ENCODE results near the gene SP140. TPM values are rescaled to one million over a fixed set of nuclear protein-coding genes. Genes with fewer than 3 reads are reported as not detected.

Gene SP140
- total RNA-seq (100 to 1,000 TPM in 1 of 5 experiments, 10 to 100 TPM in 4; 34.5 to 120 (median 45.2) TPM), polyA plus RNA-seq (10 to 100 TPM; 11.3 to 13.0 TPM), total RNA-seq (59.5 reads per million, percentile 75 among the genes with 10 or more reads in this experiment)

DNA sequence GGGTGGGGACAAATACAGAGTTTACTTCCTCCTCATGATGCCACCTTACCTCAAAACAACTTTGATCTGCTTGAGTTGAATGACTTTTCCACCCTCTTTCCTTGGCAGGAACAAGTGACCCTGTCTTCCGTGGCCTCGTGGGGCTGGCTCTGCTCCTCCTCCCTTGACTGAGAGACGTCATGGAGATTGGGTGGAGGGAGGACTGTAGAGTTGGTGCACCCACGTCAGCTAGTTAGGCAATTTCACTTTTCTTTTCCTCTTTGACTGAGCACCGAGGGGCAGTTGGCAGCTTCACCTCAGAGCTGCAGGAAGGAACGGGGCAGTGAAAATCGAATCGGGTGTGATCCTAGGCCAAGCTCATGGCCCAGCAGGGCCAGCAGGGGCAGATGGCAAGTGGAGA is at the start of gene SP140:
Gene SP140, plus strand, starts transcription at position 251 of the 400 bp plus-strand sequence. Its CDS starts 109 bp downstream, at position 360.
- H3K4me1 ChIP-seq (ENCODE audit: control insufficient read depth in 2 of 2, insufficient read depth in 2 of 2, low read length in 2 of 2) = peaks cover 21 to 39% of the 10 kb centered on the region in 2 donors
- peak within 1 kb of the TSS; percentile 82 to 94 (median 87) for H3K4me3 Mint-ChIP-seq
- peaks cover 28 to 79% (median 65%) of the 10 kb centered on the region in 7 donors for H3K4me1 Mint-ChIP-seq
- H3K27me3 Mint-ChIP-seq = no peaks in the 10 kb centered on the region
- CTCF ChIA-PET = no interaction called here
- intact Hi-C loops (cut with micrococcal nuclease) = loop anchor here (1.0 to 10.0 kb wide), 9 partner anchors 9 to 829 kb away; partner anchors contain the start of genes CAB39 (in 1 of the 2), PSMD1 (in 1 of the 2) and SP100 (in 1 of the 2)
- POLR2A ChIA-PET = interaction anchor here (0.9 to 2.4 kb wide), 7 partner anchors 10 to 379 kb away, joined by 3 to 11 read pairs (median 3); no protein-coding TSS in a partner anchor
- H3K36me3 ChIP-seq (ENCODE audit: control insufficient read depth in 2 of 3, insufficient read depth in 3 of 3, low read length in 3 of 3) = no peaks in the 10 kb centered on the region
- peak within 1 kb of the TSS; percentile 95 to 100 (median 98) for H3K27ac Mint-ChIP-seq
- peaks cover 0 to 25% (median 12%) of the 10 kb centered on the region in 5 donors for H3K36me3 Mint-ChIP-seq
- no peaks in the 10 kb centered on the region for H3K27me3 ChIP-seq (ENCODE audit: control insufficient read depth in 2 of 2, insufficient read depth in 2 of 2, low read length in 2 of 2)
- ATAC-seq (peak; percentile 97), DNase-seq (peak; percentile 34 to 91 (median 77))
- peak within 1 kb of the TSS; percentile 79 for H3K27ac ChIP-seq (ENCODE audit: low read depth, low read length)
- H3K9me3 ChIP-seq (ENCODE audit: control insufficient read depth in 2 of 3, low read length in 3 of 3) = no peaks in the 10 kb centered on the region
- H3K4me3 ChIP-seq (ENCODE audit: low read length) = peak within 1 kb of the TSS; percentile 70
- peaks cover 0 to 9% (median 7%) of the 10 kb centered on the region in 11 donors for H3K9me3 Mint-ChIP-seq

DNA sequence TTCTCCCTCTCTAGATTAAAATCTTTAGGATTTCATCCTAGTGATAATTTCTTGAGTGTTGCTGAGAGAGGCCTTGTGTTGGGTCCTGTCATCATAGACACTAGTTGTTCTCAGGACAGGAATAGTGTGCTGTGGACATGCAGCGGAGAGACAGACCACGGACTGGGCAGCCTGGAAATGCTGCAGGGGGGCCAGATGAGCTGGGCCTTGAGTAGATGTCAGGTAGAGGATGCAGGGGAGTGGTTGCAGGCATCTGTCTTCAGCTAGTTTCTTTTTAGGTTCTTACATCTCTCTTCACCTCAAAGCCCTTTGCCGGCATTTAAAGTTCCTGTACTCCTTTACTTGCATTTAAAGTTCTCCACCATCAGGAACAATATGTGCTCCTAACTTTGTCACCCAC is 48.5 kb upstream of the SP140 start:
- Histone ChIP-seq H3K9me3 (ENCODE audit: control insufficient read depth in 2 of 3, low read length in 3 of 3) (no peaks in the 10 kb centered on the region), H3K27ac (ENCODE audit: low read depth, low read length) (no peak overlapping the region), H3K4me1 (ENCODE audit: control insufficient read depth in 2 of 2, insufficient read depth in 2 of 2, low read length in 2 of 2) (no peaks in the 10 kb centered on the region), H3K4me3 (ENCODE audit: low read length) (no peak overlapping the region), H3K36me3 (ENCODE audit: control insufficient read depth in 2 of 3, insufficient read depth in 3 of 3, low read length in 3 of 3) (peaks cover 28 to 94% (median 33%) of the 10 kb centered on the region in 3 experiments), H3K27me3 (ENCODE audit: control insufficient read depth in 2 of 2, insufficient read depth in 2 of 2, low read length in 2 of 2) (no peaks in the 10 kb centered on the region)
- ATAC-seq (no peak), DNase-seq (no peak)
- H3K36me3 Mint-ChIP-seq = peaks cover 28 to 82% (median 68%) of the 10 kb centered on the region in 5 donors
- peaks cover 0 to 6% (median 0%) of the 10 kb centered on the region in 7 donors for H3K4me1 Mint-ChIP-seq
- CTCF ChIA-PET = no interaction called here
- POLR2A ChIA-PET = no interaction called here
- H3K4me3 Mint-ChIP-seq = no peak overlapping the region
- H3K27me3 Mint-ChIP-seq = no peaks in the 10 kb centered on the region
- H3K9me3 Mint-ChIP-seq = peaks cover 0 to 1% (median 0%) of the 10 kb centered on the region in 11 donors
- H3K27ac Mint-ChIP-seq = peak overlapping the region in 7 of 9 donors; percentile 11 to 80 (median 58)
- intact Hi-C loops (cut with micrococcal nuclease) = loop anchor here in 1 of 2 donors (10.0 kb wide), 1 partner anchor 438 kb away; no protein-coding TSS in a partner anchor

DNA sequence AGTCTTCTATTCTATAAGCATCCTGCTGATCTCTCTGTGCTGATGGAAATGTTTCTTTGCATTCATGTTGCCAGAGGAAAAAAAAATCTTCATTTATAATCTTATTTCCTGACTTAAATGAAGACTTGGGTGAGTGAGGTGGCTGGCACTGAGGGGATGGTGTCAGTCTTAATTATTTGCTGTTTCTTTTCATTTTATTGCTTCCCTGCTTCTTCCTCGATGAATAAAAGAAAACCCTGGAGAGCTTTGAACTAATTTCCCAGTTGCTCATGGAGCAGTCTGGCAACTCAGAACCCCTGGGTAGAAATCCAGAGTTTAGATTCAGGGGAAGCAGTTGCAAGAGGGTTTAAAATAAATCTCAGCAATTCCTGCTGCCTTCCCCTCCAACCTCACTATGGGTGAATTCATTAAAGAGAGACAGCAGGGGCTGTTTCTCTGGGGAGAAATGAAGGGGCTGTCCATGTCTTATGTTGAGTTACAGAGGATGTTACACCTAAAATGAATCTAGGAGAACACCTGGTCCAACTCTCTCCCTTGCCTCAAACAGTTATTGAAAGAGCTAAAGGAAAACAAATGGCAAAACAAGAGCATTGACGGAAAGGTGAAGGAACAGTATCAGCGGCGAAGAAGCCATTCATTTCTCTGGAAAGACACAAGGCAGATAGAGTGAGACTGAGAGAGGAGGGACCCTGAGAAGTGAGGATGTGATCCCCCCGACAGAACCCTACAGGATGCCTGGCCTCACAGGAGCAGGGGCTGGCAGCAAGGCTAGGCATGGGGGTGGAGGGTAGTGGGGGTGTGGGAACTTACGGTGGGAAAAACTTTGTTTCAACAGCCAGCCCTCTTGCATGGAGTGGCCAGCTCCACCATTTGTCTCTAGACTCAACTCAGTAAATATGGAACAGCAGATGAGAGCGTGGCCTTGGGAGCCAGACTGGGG is 46.7 kb upstream of the SP140 start:
- H3K4me3 ChIP-seq (ENCODE audit: low read length) = no peak overlapping the region
- intact Hi-C loops (cut with micrococcal nuclease) = loop anchor here in 1 of 2 donors (10.0 kb wide), 1 partner anchor 436 kb away; no protein-coding TSS in a partner anchor
- peaks cover 28 to 92% (median 36%) of the 10 kb centered on the region in 3 experiments for H3K36me3 ChIP-seq (ENCODE audit: control insufficient read depth in 2 of 3, insufficient read depth in 3 of 3, low read length in 3 of 3)
- H3K27ac ChIP-seq (ENCODE audit: low read depth, low read length) = no peak overlapping the region
- ChIA-PET CTCF (no interaction called here), POLR2A (no interaction called here)
- no peak for ATAC-seq
- no peaks in the 10 kb centered on the region for H3K27me3 Mint-ChIP-seq
- H3K4me3 Mint-ChIP-seq = no peak overlapping the region
- H3K4me1 Mint-ChIP-seq = peaks cover 0 to 6% (median 0%) of the 10 kb centered on the region in 7 donors
- no peaks in the 10 kb centered on the region for H3K27me3 ChIP-seq (ENCODE audit: control insufficient read depth in 2 of 2, insufficient read depth in 2 of 2, low read length in 2 of 2)
- no peak for DNase-seq
- H3K27ac Mint-ChIP-seq = peak overlapping the region in 4 of 9 donors; percentile 37 to 86 (median 75)
- H3K9me3 ChIP-seq (ENCODE audit: control insufficient read depth in 2 of 3, low read length in 3 of 3) = no peaks in the 10 kb centered on the region
- peaks cover 36 to 88% (median 68%) of the 10 kb centered on the region in 5 donors for H3K36me3 Mint-ChIP-seq
- H3K9me3 Mint-ChIP-seq = peaks cover 0 to 3% (median 0%) of the 10 kb centered on the region in 11 donors
- no peaks in the 10 kb centered on the region for H3K4me1 ChIP-seq (ENCODE audit: control insufficient read depth in 2 of 2, insufficient read depth in 2 of 2, low read length in 2 of 2)

DNA sequence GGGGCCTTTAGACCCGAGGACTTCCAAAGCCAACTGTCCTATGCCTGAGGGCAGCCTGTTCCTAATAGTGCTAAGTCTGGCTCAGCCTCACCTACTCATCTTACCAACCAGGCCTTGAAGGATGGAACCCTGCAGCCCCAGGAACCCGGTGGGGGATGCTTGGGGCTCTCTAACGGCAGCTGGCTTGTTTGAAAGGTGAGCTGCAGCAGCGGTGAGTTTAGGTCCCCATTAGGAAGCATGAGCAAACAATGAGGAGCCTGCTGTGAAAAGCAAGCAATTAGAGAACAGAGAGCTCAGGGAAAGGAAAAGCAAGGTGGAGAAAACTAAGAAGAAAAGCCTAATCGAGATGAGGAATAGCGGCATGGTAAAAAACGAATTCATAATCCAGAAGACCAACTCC is 45.6 kb upstream of the SP140 start:
- Histone ChIP-seq H3K27me3 (ENCODE audit: control insufficient read depth in 2 of 2, insufficient read depth in 2 of 2, low read length in 2 of 2) (no peaks in the 10 kb centered on the region), H3K4me1 (ENCODE audit: control insufficient read depth in 2 of 2, insufficient read depth in 2 of 2, low read length in 2 of 2) (no peaks in the 10 kb centered on the region), H3K36me3 (ENCODE audit: control insufficient read depth in 2 of 3, insufficient read depth in 3 of 3, low read length in 3 of 3) (peaks cover 24 to 88% (median 34%) of the 10 kb centered on the region in 3 experiments), H3K4me3 (ENCODE audit: low read length) (no peak overlapping the region), H3K27ac (ENCODE audit: low read depth, low read length) (no peak overlapping the region), H3K9me3 (ENCODE audit: control insufficient read depth in 2 of 3, low read length in 3 of 3) (no peaks in the 10 kb centered on the region)
- H3K9me3 Mint-ChIP-seq = peaks cover 0 to 3% (median 0%) of the 10 kb centered on the region in 11 donors
- DNase-seq = no peak
- H3K4me1 Mint-ChIP-seq = peaks cover 0 to 9% (median 0%) of the 10 kb centered on the region in 7 donors
- ATAC-seq = no peak
- peak overlapping the region in 2 of 9 donors; percentile 10 to 28 for H3K27ac Mint-ChIP-seq
- ChIA-PET POLR2A (no interaction called here), CTCF (no interaction called here)
- no peaks in the 10 kb centered on the region for H3K27me3 Mint-ChIP-seq
- peaks cover 33 to 89% (median 71%) of the 10 kb centered on the region in 5 donors for H3K36me3 Mint-ChIP-seq
- H3K4me3 Mint-ChIP-seq = no peak overlapping the region
- intact Hi-C loops (cut with micrococcal nuclease) = loop anchor here in 1 of 2 donors (10.0 kb wide), 1 partner anchor 435 kb away; no protein-coding TSS in a partner anchor

DNA sequence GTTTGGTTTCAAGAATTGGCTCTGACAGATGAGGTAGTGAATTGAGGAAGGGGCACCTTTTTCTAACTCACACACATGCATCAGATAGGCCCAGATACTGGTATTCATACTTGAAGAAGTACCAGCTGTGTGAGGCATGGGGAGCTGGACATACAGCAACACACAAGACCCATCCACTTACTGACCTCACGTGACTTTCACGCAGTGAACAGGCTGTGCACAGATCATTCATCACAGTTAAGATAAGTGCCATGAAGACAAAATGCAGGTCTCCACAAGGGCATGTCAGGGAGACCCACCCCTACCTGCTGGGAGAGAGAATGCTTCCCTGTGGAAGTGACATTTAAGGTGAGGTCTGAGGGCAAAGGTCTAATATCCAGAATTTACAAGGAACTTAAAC is 44.3 kb upstream of the SP140 start:
- H3K4me1 Mint-ChIP-seq = peaks cover 0 to 13% (median 0%) of the 10 kb centered on the region in 7 donors
- no peak overlapping the region for H3K4me3 Mint-ChIP-seq
- intact Hi-C loops (cut with micrococcal nuclease) = no loop called here
- H3K4me1 ChIP-seq (ENCODE audit: control insufficient read depth in 2 of 2, insufficient read depth in 2 of 2, low read length in 2 of 2) = no peaks in the 10 kb centered on the region
- H3K36me3 ChIP-seq (ENCODE audit: control insufficient read depth in 2 of 3, insufficient read depth in 3 of 3, low read length in 3 of 3) = peaks cover 22 to 85% (median 24%) of the 10 kb centered on the region in 3 experiments
- no peaks in the 10 kb centered on the region for H3K27me3 ChIP-seq (ENCODE audit: control insufficient read depth in 2 of 2, insufficient read depth in 2 of 2, low read length in 2 of 2)
- no peak overlapping the region for H3K27ac ChIP-seq (ENCODE audit: low read depth, low read length)
- H3K4me3 ChIP-seq (ENCODE audit: low read length) = no peak overlapping the region
- peaks cover 32 to 92% (median 73%) of the 10 kb centered on the region in 5 donors for H3K36me3 Mint-ChIP-seq
- H3K27ac Mint-ChIP-seq = peak overlapping the region in 6 of 9 donors; percentile 2 to 74 (median 59)
- POLR2A ChIA-PET = no interaction called here
- no peaks in the 10 kb centered on the region for H3K27me3 Mint-ChIP-seq
- no peak for ATAC-seq
- peaks cover 0 to 3% (median 0%) of the 10 kb centered on the region in 11 donors for H3K9me3 Mint-ChIP-seq
- H3K9me3 ChIP-seq (ENCODE audit: control insufficient read depth in 2 of 3, low read length in 3 of 3) = no peaks in the 10 kb centered on the region
- no peak for DNase-seq
- CTCF ChIA-PET = no interaction called here

DNA sequence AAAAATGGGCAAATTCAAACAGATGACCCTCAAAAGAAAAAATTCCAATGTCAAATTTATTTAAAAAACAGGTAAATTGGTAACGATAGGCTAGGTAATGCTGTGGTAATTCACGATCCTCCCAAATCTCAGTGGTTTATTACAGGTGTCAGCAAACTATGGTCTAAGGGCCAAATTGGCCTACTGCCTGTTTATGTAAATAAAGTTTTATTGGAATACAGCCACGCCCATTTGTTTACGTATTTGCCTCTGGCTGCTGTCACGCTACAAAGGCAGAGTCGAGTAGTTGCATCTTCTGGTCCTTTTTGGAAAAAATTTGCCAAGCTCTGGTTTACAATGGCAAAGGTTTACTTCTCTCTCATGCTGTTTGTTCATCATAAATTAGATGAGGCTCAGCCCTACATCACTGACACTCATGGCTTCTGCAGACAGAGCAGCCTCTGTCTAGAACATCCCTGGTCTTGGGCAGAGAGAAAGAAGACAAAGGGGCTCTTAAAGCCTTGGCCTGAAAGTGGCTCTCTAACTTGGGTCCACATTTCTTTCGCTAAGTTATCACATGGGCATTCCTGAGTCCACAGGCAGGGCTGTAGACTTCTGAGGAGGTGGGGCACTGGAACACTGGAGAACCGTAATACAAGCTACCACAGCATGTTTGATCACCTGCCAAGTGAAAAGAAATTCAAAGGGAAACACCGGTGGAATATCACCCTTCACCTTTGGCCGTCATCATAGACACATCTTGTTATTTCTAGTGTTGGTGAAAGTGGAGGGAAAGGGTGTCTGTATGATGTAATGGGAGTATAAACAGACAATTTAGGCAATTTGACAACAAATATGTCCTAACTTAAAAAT is 40.6 kb upstream of the SP140 start:
- intact Hi-C loops (cut with micrococcal nuclease) = no loop called here
- Histone ChIP-seq H3K9me3 (ENCODE audit: control insufficient read depth in 2 of 3, low read length in 3 of 3) (no peaks in the 10 kb centered on the region), H3K4me3 (ENCODE audit: low read length) (no peak overlapping the region), H3K36me3 (ENCODE audit: control insufficient read depth in 2 of 3, insufficient read depth in 3 of 3, low read length in 3 of 3) (peaks cover 8 to 48% (median 9%) of the 10 kb centered on the region in 3 experiments), H3K27ac (ENCODE audit: low read depth, low read length) (no peak overlapping the region), H3K4me1 (ENCODE audit: control insufficient read depth in 2 of 2, insufficient read depth in 2 of 2, low read length in 2 of 2) (no peaks in the 10 kb centered on the region), H3K27me3 (ENCODE audit: control insufficient read depth in 2 of 2, insufficient read depth in 2 of 2, low read length in 2 of 2) (no peaks in the 10 kb centered on the region)
- Mint-ChIP-seq H3K36me3 (peaks cover 23 to 96% (median 83%) of the 10 kb centered on the region in 5 donors), H3K27ac (peak overlapping the region in 5 of 9 donors; percentile 19 to 74 (median 48)), H3K27me3 (no peaks in the 10 kb centered on the region), H3K9me3 (peaks cover 0 to 16% (median 0%) of the 10 kb centered on the region in 11 donors), H3K4me1 (peaks cover 0 to 23% (median 6%) of the 10 kb centered on the region in 7 donors), H3K4me3 (no peak overlapping the region)
- POLR2A ChIA-PET = no interaction called here
- ATAC-seq = no peak
- CTCF ChIA-PET = interaction anchor here (0.6 kb wide), 1 partner anchor 169 kb away, joined by 3 read pairs; no protein-coding TSS in a partner anchor
- DNase-seq = no peak
